HepG2 (cell line): ENCODE results near the gene PANX1.

ENCODE experiments used
- CTCF ChIP-seq: sonication (generic); formaldehyde crosslinking; IDR thresholded peaks from 2 replicates; pipeline ENCODE4 v1.5.0; 2020; ENCODE audit warnings: mild to moderate bottlenecking, missing genetic modification reagents, moderate library complexity
- ETS1 ChIP-seq: sonication (generic); formaldehyde crosslinking; IDR thresholded peaks from 2 replicates; pipeline ENCODE4 v1.4.0; 2020; ENCODE audit warnings: missing genetic modification reagents
- MAFK ChIP-seq, 2 experiments: IDR thresholded peaks in 1 of 2; conservative IDR thresholded peaks in 1 of 2; 2 replicates each; pipeline ENCODE4 v1.6.1; 2011; ENCODE audit warnings: improper control_type of control experiment in 2 of 2, low read length in 2 of 2
- RBM39 ChIP-seq: fragments of 200-400 bp; formaldehyde crosslinking; IDR thresholded peaks from one replicate; pipeline ENCODE4 v1.6.1; 2018; ENCODE audit warnings: antibody characterized with exemption, mild to moderate bottlenecking, low read depth, low read length; ENCODE audit not compliant: poor library complexity, severe bottlenecking
- U2AF2 ChIP-seq: fragments of 200-400 bp; formaldehyde crosslinking; IDR thresholded peaks from 2 replicates; pipeline ENCODE4 v1.6.1; 2017; ENCODE audit warnings: low read depth, mild to moderate bottlenecking, low read length

GRCh38 chr11:94203070-94203469, 74.4 kb downstream of the PANX1 start:
- TF ChIP-seq U2AF2 (no peak), MAFK (conservative IDR thresholded peaks at IDR 0.05 in 1 of 2, IDR thresholded peaks at IDR 0.05 in 1 of 2; ENCODE audit: low read length in 2 of 2) (peak; percentile 67 to 87), ETS1 (CRISPR knock-in tag) (no peak), RBM39 (no peak), CTCF (CRISPR knock-in tag) (no peak)
